Heart left ventricle (tissue), 16 donors: ENCODE data around the gene C5orf15. TPM values are rescaled to one million over a fixed set of nuclear protein-coding genes. Genes with fewer than 3 reads are reported as not detected.
A peak's percentile ranks its signal among the peaks of the same experiment; 100 is the strongest.

Experiments
- ATAC-seq, 4 donors: fragments of 200-7000 bp; cut with Tn5 transposase; one replicate each; pipeline ENCODE4 v1.9.1; 2020 to 2022; ENCODE audit warnings: moderate library complexity in 4 of 4, mild to moderate bottlenecking in 3 of 4, moderate number of reproducible peaks in 1 of 4
- DNase-seq, 5 donors: peaks; one replicate each; pipeline ENCODE4 v3.0.0-alpha.2; 2020
- H3K27ac ChIP-seq, 12 donors: fragments of 200-600 bp; sonication (generic) in 4 of 12; one replicate each; pipeline versions ENCODE4 v1.5.0 to v1.8.0; 2016 to 2022; ENCODE audit warnings: mild to moderate bottlenecking in 2 of 12
- H3K27me3 ChIP-seq, 9 donors: fragments of 200-600 bp; sonication (generic) in 2 of 9; one replicate each; pipeline versions ENCODE4 v1.5.1 to v1.8.0; 2016 to 2022; ENCODE audit warnings: mild to moderate bottlenecking in 3 of 9
- H3K36me3 ChIP-seq, 9 donors: fragments of 200-600 bp; sonication (generic) in 2 of 9; one replicate each; pipeline versions ENCODE4 v1.5.0 to v1.8.0; 2018 to 2022; ENCODE audit warnings: mild to moderate bottlenecking in 2 of 9
- H3K4me1 ChIP-seq, 12 donors: fragments of 200-600 bp; sonication (generic) in 4 of 12; one replicate each; pipeline versions ENCODE4 v1.5.0 to v1.8.0; 2016 to 2022; ENCODE audit warnings: mild to moderate bottlenecking in 3 of 12
- H3K4me3 ChIP-seq, 12 donors: fragments of 200-600 bp; sonication (generic) in 4 of 12; one replicate each; pipeline versions ENCODE4 v1.5.0 to v1.8.0; 2017 to 2022; ENCODE audit warnings: mild to moderate bottlenecking in 9 of 12, moderate library complexity in 4 of 12
- H3K9me3 ChIP-seq, 12 donors: fragments of 200-600 bp; sonication (generic) in 4 of 12; one replicate each; pipeline versions ENCODE4 v1.5.0 to v1.8.0; 2016 to 2022; ENCODE audit warnings: mild to moderate bottlenecking in 1 of 12
- POLR2A ChIP-seq, 2 donors: fragments of 450-650 bp; IDR thresholded peaks; one replicate each; pipeline ENCODE4 v1.6.1; 2017; ENCODE audit warnings: antibody characterized with exemption in 2 of 2, mild to moderate bottlenecking in 2 of 2, moderate library complexity in 2 of 2
- WGBS, 4 donors: extraction: QIAGEN DNeasy Blood & Tissue Kit in 2 of 4; methylation state at CpG; one replicate each; pipeline versions ENCODE4 v1.1.5 to v1.1.7; 2013 to 2018; 5-methylcytosine and 5-hydroxymethylcytosine counted together
- intact Hi-C, 10 donors: fragments of 100-400 bp; cut with DNase I; formaldehyde crosslinking; loops; one replicate each; pipeline versions ENCODE4 v1.11.1 to v1.14.2; 2022
- polyA plus RNA-seq, 2 donors: library from polyadenylated mRNA; stranded (reverse); fragments of 200-250 nt; gene quantifications; one replicate each; pipeline ENCODE4 v1.2.3, GENCODE V29; 2013
- total RNA-seq, 9 donors: library from RNA; depleted of rRNA in 2 of 9; stranded (reverse); fragments of >200 nt in 2 of 9; fragmentation: NEBNext Ultra II Directional in 3 of 9; extraction: Animal tissue kit (Norgen Biotek cat#: 25700) in 3 of 9; gene quantifications; one replicate each; pipeline versions ENCODE4 v1.1.0 to v1.2.4, GENCODE V29; 2016 to 2023
- TF ChIP-seq, protein P1 (sequence below), 12 donors: fragments of 200-600 bp; sonication (generic) in 4 of 12; IDR thresholded peaks; one replicate each; pipeline versions ENCODE4 v1.5.0 to v1.8.0; 2018 to 2022; ENCODE audit warnings: antibody characterized with exemption in 12 of 12, mild to moderate bottlenecking in 5 of 12
- donor health status: ischemic (EF 13 %, LVEDD 7.1; RV severe dilation, severe dysfunction).
- donor health status: healthy with polysubstance abuse.
- donor health status: DM: no; HTN: yes; CAD: no.
- donor health status: DM: no; HTN: no; CAD: no.
- donor health status: ischemic (EF 25% LVEDD 6.9; RV normal size, moderate dysfunction).
- donor health status: ischemic (EF 25% LVEDD 5.7; RV mildly dilated, moderate dysfunction).
- donor health status: healthy.
- donor health status: DM: yes; HTN: yes; CAD: no.
- donor health status: ischemic (EF 35%, LVEDD 5.7; RV mildly dilated, moderate dysfunction).
- donor health status: nonischemic (EF 11% LVEDD 7.7; RV severe dilation, severe dysfunction).
- donor health status: DM: yes; HTN: yes; CAD: no.
- donor health status: PGD.
- donor health status: ischemic (EF 29% LVEDD 5.4; RV normal size, mild dysfunction).
- donor health status: nonischemic (EF 23%, LVEDD 6.1; RV moderate dilation, normal function).

The C5orf15 gene
- total and polyA plus RNA-seq, 11 donors = 15.8 to 68.6 (median 35.8) TPM

DNA sequence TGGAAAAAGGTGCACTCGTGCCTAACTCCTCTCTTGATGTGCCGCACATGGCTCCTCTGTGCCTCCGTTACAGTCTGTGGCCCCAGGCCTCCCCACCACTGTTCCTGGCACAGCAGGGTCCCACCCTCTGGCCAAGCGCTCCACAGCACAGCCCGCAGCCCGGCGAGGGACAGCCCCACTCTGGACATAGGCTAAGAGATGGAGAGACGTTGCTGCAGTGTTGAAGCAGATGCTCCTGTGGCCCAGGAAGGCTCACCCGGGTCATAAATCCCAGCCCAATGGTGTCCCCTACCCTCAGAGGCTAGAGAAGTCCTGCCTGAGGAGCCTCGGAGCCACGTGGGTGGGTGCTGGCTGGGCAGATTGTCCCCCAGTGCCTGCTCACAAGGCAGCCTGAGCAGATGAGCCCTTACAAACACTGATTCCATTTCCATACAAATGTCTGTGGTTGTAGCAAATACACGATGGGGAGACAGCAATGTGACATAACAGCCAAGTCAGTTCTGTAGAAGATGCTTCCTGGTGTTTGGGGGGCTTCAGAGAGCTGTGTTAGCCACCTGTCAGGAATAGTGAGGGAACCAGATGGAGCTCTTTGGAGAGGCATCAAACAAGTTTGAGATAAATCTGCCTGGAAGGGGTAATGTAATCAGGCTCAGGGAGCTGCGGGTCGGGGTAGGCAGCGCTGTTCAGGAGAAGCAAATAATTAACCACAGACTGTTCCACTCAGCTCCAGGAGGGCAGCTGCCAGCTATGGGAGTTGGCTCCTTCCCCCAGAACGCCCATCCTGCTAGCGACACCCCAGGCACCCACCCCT, 41.7 kb downstream of the C5orf15 start:
- Histone ChIP-seq H3K4me1 (peaks cover 0 to 20% (median 0%) of the 10 kb centered on the region in 12 donors), H3K27me3 (peaks cover 0 to 5% (median 0%) of the 10 kb centered on the region in 9 donors), H3K9me3 (no peaks in the 10 kb centered on the region), H3K36me3 (no peaks in the 10 kb centered on the region), H3K4me3 (no peak overlapping the region), H3K27ac (no peak overlapping the region)
- intact Hi-C loops = no loop called here
- no peak for DNase-seq
- ATAC-seq = peak in 1 of 4 donors; percentile 8
- WGBS, 4 donors = 86 to 91% (median 89%) methylated on average over 16 to 17 of the region's 17 CpGs
- TF ChIP-seq, protein P1, sequence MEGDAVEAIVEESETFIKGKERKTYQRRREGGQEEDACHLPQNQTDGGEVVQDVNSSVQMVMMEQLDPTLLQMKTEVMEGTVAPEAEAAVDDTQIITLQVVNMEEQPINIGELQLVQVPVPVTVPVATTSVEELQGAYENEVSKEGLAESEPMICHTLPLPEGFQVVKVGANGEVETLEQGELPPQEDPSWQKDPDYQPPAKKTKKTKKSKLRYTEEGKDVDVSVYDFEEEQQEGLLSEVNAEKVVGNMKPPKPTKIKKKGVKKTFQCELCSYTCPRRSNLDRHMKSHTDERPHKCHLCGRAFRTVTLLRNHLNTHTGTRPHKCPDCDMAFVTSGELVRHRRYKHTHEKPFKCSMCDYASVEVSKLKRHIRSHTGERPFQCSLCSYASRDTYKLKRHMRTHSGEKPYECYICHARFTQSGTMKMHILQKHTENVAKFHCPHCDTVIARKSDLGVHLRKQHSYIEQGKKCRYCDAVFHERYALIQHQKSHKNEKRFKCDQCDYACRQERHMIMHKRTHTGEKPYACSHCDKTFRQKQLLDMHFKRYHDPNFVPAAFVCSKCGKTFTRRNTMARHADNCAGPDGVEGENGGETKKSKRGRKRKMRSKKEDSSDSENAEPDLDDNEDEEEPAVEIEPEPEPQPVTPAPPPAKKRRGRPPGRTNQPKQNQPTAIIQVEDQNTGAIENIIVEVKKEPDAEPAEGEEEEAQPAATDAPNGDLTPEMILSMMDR (IDR thresholded peaks at IDR 0.05) = no peak
- TF ChIP-seq POLR2A (IDR thresholded peaks at IDR 0.05) = no peak

DNA sequence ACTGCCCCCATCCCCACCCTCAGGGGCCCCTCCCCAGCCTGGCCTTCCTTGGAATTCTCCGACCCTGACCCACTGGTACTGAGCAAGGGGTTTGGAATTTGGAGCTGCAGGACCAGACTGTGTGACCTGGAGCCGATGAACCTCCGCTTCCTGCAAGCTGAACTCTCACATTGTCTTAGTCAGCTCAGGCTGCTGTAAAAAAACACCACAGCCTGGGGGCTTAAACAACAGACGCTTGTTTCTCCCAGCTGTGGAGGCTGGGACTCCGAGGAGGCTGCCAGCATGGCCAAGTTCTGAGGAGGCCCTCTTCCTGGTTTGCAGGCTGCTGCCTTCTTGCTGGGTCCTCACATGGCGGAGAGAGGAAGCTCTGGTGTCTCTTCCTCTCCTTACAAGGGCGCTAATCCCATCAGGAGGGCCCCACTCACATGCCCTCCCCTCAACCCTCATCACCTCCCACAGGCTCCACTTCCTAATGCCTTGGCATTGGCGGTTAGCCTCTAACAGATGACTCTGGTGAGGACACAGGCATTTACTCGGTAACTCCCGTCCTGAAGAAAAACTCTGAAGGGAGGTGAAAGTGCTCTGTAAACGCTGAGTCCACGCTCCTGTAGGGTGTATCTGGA, 42.4 kb downstream of the C5orf15 start:
- 87 to 92% (median 90%) methylated on average over 12 of the region's 12 CpGs for WGBS, 4 donors
- ATAC-seq (no peak), DNase-seq (no peak)
- no peaks in the 10 kb centered on the region for H3K9me3 ChIP-seq
- H3K4me1 ChIP-seq = peaks cover 0 to 14% (median 0%) of the 10 kb centered on the region in 12 donors
- H3K27ac ChIP-seq = no peak overlapping the region
- TF ChIP-seq POLR2A (IDR thresholded peaks at IDR 0.05) = no peak
- TF ChIP-seq, protein P1 (IDR thresholded peaks at IDR 0.05) = no peak
- intact Hi-C loops = no loop called here
- H3K4me3 ChIP-seq = no peak overlapping the region
- H3K27me3 ChIP-seq = peaks cover 0 to 5% (median 0%) of the 10 kb centered on the region in 9 donors
- H3K36me3 ChIP-seq = no peaks in the 10 kb centered on the region

DNA sequence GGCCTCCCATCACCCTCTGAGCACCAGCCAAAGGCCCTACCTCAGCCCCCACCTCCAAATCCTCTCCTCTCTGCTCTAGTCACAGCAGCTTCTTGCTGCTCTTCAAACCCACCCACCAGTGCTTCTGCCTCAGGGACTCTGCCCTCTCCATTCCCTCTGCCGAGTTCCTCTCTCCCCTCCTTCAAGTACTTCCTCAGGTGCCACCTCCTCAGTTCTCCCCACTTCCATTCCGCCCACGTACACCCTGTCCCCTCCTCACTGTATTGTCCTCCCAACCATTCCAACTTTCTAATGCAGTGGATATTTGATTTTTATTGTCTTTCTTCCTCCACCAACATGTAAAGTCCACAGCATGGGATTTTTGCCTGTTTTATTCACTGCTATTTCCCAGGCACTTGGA, 43.2 kb downstream of the C5orf15 start:
- Histone ChIP-seq H3K4me3 (no peak overlapping the region), H3K27me3 (peaks cover 0 to 5% (median 0%) of the 10 kb centered on the region in 9 donors), H3K36me3 (no peaks in the 10 kb centered on the region), H3K9me3 (no peaks in the 10 kb centered on the region), H3K4me1 (peaks cover 0 to 7% (median 0%) of the 10 kb centered on the region in 12 donors), H3K27ac (no peak overlapping the region)
- intact Hi-C loops = no loop called here
- 79 to 82% (median 80%) methylated on average over 3 of the region's 3 CpGs for WGBS, 4 donors
- TF ChIP-seq POLR2A (IDR thresholded peaks at IDR 0.05) = no peak
- TF ChIP-seq, protein P1 (IDR thresholded peaks at IDR 0.05) = no peak
- DNase-seq = no peak
- no peak for ATAC-seq

DNA sequence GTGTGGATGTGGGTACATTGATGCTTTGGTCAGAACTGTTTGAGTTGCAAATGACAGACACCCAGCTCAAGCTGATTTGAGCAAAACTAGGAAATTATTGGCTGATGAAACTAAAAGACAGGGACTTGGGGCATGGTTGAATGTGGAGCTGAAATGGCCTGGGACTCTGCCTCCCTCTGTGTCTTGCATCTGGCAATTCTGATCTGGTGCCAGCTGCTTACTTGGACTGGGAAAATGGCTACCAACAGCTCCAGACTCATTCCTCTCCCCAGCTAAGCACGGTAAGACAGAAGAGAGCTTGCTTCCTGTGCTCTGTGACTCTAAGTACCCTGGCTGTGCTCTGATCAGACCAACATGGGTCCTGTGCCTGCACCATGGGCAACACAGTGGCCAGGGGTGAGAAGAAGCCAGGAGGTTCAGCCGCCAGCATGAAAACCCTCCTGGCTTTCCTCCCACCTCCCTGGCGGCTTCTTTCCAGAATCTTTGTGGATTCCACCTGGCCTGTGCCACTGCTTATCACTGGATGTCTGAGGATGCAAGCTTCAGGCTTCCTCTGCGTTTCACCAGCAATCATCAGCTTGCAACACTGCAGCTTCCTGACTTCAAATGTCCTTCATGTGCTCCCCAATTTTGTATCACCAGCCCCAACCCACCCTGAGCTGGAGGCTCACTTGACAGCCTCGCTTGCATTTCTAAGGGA, 44.1 kb downstream of the C5orf15 start:
- intact Hi-C loops = no loop called here
- ATAC-seq (no peak), DNase-seq (no peak)
- Histone ChIP-seq H3K27me3 (peaks cover 0 to 5% (median 0%) of the 10 kb centered on the region in 9 donors), H3K4me1 (no peaks in the 10 kb centered on the region), H3K36me3 (no peaks in the 10 kb centered on the region), H3K4me3 (no peak overlapping the region), H3K9me3 (no peaks in the 10 kb centered on the region), H3K27ac (no peak overlapping the region)
- WGBS, 4 donors = 37 to 49% (median 42%) methylated on average over 5 of the region's 5 CpGs
- TF ChIP-seq, protein P1 (IDR thresholded peaks at IDR 0.05) = no peak
- TF ChIP-seq POLR2A (IDR thresholded peaks at IDR 0.05) = no peak
